ENCODE measurements around the gene SOD1. TPM values are rescaled to one million over a fixed set of nuclear protein-coding genes. Genes with fewer than 3 reads are reported as not detected.
"Not testable (repeated sequence)": the region's sequence is repeated elsewhere in the genome, so short reads cannot be mapped to it uniquely, and the experiment has no call there.

Gene SOD1
- total RNA-seq, 2 donors from 2014 or later, result 185 to 234 TPM

GRCh38 chr21:31654340-31654739, 5.2 kb upstream of the SOD1 start:
- peaks cover 7% of the 10 kb centered on the region for H3K9me3 Mint-ChIP-seq
- no peak overlapping the region for H3K27ac Mint-ChIP-seq
- H3K4me1 Mint-ChIP-seq, result peaks cover 4% of the 10 kb centered on the region
- Histone ChIP-seq H3K27me3 (ENCODE audit: control insufficient read depth, insufficient read depth, low read length, poor library complexity, severe bottlenecking) (no peaks in the 10 kb centered on the region), H3K9me3 (ENCODE audit: control insufficient read depth, low read length) (no peaks in the 10 kb centered on the region), H3K4me3 (ENCODE audit: low read length) (no peak overlapping the region), H3K4me1 (ENCODE audit: control insufficient read depth, insufficient read depth, low read length) (no peaks in the 10 kb centered on the region), H3K27ac (ENCODE audit: low read depth, low read length) (no peak overlapping the region), H3K36me3 (ENCODE audit: control insufficient read depth, insufficient read depth, low read length) (no peaks in the 10 kb centered on the region), H3K9ac (ENCODE audit: extremely low read depth, low read length, poor library complexity, severe bottlenecking) (no peak overlapping the region)
- H3K4me3 Mint-ChIP-seq, result no peak overlapping the region
- WGBS, 2 experiments (ENCODE audit: insufficient coverage in 1 of 2, insufficient read length in 1 of 2), result 94 to 97% methylated on average over 17 to 20 of the region's 20 CpGs
- H3K27me3 Mint-ChIP-seq (ENCODE audit: insufficient read depth), result no peaks in the 10 kb centered on the region
- no peaks in the 10 kb centered on the region for H3K36me3 Mint-ChIP-seq (ENCODE audit: low read depth)
- peak; percentile 52 for DNase-seq
- TF ChIP-seq CTCF (conservative IDR thresholded peaks at IDR 0.05), result no peak

GRCh38 chr21:31654821-31655580, 4.5 kb upstream of the SOD1 start:
- H3K9ac ChIP-seq (ENCODE audit: extremely low read depth, low read length, poor library complexity, severe bottlenecking); H3K27ac ChIP-seq (ENCODE audit: low read depth, low read length); H3K4me3 ChIP-seq (ENCODE audit: low read length); H3K9me3 ChIP-seq (ENCODE audit: control insufficient read depth, low read length); H3K4me1 ChIP-seq (ENCODE audit: control insufficient read depth, insufficient read depth, low read length); H3K27ac Mint-ChIP-seq; H3K4me3 Mint-ChIP-seq; H3K36me3 Mint-ChIP-seq (ENCODE audit: low read depth); H3K27me3 Mint-ChIP-seq (ENCODE audit: insufficient read depth); H3K4me1 Mint-ChIP-seq; H3K36me3 ChIP-seq (ENCODE audit: control insufficient read depth, insufficient read depth, low read length); H3K27me3 ChIP-seq (ENCODE audit: control insufficient read depth, insufficient read depth, low read length, poor library complexity, severe bottlenecking); H3K9me3 Mint-ChIP-seq: not testable (repeated sequence)
- 85 to 95% methylated on average over 6 to 19 of the region's 21 CpGs for WGBS, 2 experiments (ENCODE audit: insufficient coverage in 1 of 2, insufficient read length in 1 of 2)
- DNase-seq, result peak; percentile 36

GRCh38 chr21:31656199-31657095, 3.0 kb upstream of the SOD1 start:
- H3K9ac ChIP-seq (ENCODE audit: extremely low read depth, low read length, poor library complexity, severe bottlenecking), result no peak overlapping the region
- 92 to 93% methylated on average over 10 to 13 of the region's 13 CpGs for WGBS, 2 experiments (ENCODE audit: insufficient coverage in 1 of 2, insufficient read length in 1 of 2)
- H3K4me3 ChIP-seq (ENCODE audit: low read length), result no peak overlapping the region

More at GRCh38 chr21:31656199-31657095, 3.0 kb upstream of the SOD1 start:
- peaks cover 14% of the 10 kb centered on the region for H3K4me1 Mint-ChIP-seq
- DNase-seq, result no peak
- peaks cover 7% of the 10 kb centered on the region for H3K9me3 Mint-ChIP-seq
- no peak overlapping the region for H3K27ac Mint-ChIP-seq
- Histone ChIP-seq H3K27me3 (ENCODE audit: control insufficient read depth, insufficient read depth, low read length, poor library complexity, severe bottlenecking) (no peaks in the 10 kb centered on the region), H3K27ac (ENCODE audit: low read depth, low read length) (no peak overlapping the region), H3K9me3 (ENCODE audit: control insufficient read depth, low read length) (no peaks in the 10 kb centered on the region), H3K4me1 (ENCODE audit: control insufficient read depth, insufficient read depth, low read length) (no peaks in the 10 kb centered on the region), H3K36me3 (ENCODE audit: control insufficient read depth, insufficient read depth, low read length) (no peaks in the 10 kb centered on the region)
- no peak overlapping the region for H3K4me3 Mint-ChIP-seq
- no peaks in the 10 kb centered on the region for H3K27me3 Mint-ChIP-seq (ENCODE audit: insufficient read depth)
- TF ChIP-seq CTCF (conservative IDR thresholded peaks at IDR 0.05), result no peak
- H3K36me3 Mint-ChIP-seq (ENCODE audit: low read depth), result peaks cover 5% of the 10 kb centered on the region
